Neural cell (in vitro differentiated cells): ENCODE measurements around the gene MFAP2. TPM values are rescaled to one million over a fixed set of nuclear protein-coding genes. Genes with fewer than 3 reads are reported as not detected.

Source experiments
- H2AFZ ChIP-seq: fragments of 200-600, 300-800 bp; sonication (generic), shearing (Covaris generic); 2 replicates; pipeline ENCODE4 v1.6.0; 2014; ENCODE audit warnings: low read depth, mild to moderate bottlenecking, antibody characterized with exemption, low read length, moderate library complexity
- H3F3A ChIP-seq: fragments of 200-600 bp; shearing (Covaris generic); 2 replicates; pipeline ENCODE4 v1.6.1; 2016; ENCODE audit warnings: mild to moderate bottlenecking, moderate library complexity, mixed read lengths, antibody characterized with exemption, low read length; ENCODE audit not compliant: insufficient read depth, poor library complexity, severe bottlenecking
- H3K27ac ChIP-seq: fragments of 200-600, 300-800 bp; sonication (generic), shearing (Covaris generic); 2 replicates; pipeline ENCODE4 v1.5.1; 2014; ENCODE audit warnings: mild to moderate bottlenecking, low read length, moderate library complexity
- H3K27me3 ChIP-seq: fragments of 300-800, 200-600 bp; sonication (generic), shearing (Covaris generic); 2 replicates; pipeline ENCODE4 v1.6.0; 2014; ENCODE audit warnings: mild to moderate bottlenecking, low read depth, low read length, moderate library complexity; ENCODE audit not compliant: insufficient read depth
- H3K36me3 ChIP-seq: fragments of 300-800, 200-600 bp; sonication (generic), shearing (Covaris generic); 2 replicates; pipeline ENCODE4 v1.5.1; 2014; ENCODE audit warnings: mild to moderate bottlenecking, antibody characterized with exemption, low read length, moderate library complexity; ENCODE audit not compliant: insufficient read depth
- H3K4me2 ChIP-seq: fragments of 300-800, 200-600 bp; sonication (generic), shearing (Covaris generic); 2 replicates; pipeline ENCODE4 v1.6.0; 2014; ENCODE audit warnings: mild to moderate bottlenecking, low read length
- H3K4me3 ChIP-seq: fragments of 300-800, 200-600 bp; sonication (generic), shearing (Covaris generic); 2 replicates; pipeline ENCODE4 v1.5.1; 2014; ENCODE audit warnings: mild to moderate bottlenecking, low read length, moderate library complexity
- H3K79me2 ChIP-seq: fragments of 200-600 bp; shearing (Covaris generic); replicated peaks from 2 replicates; pipeline ENCODE4 v1.6.0; 2014; ENCODE audit warnings: mild to moderate bottlenecking, low read length, moderate library complexity; ENCODE audit not compliant: insufficient read depth
- H3K9ac ChIP-seq: fragments of 300-800, 200-600 bp; sonication (generic), shearing (Covaris generic); 2 replicates; pipeline ENCODE4 v1.6.1; 2016; ENCODE audit warnings: mild to moderate bottlenecking, low read length, mixed read lengths
- H3K9me2 ChIP-seq: fragments of 200-600 bp; shearing (Covaris generic); 2 replicates; pipeline ENCODE4 v1.6.1; 2016; ENCODE audit warnings: mild to moderate bottlenecking, low read length, mixed read lengths; ENCODE audit not compliant: insufficient read depth
- H3K9me3 ChIP-seq: fragments of 200-600, 300-800 bp; sonication (generic), shearing (Covaris generic); 2 replicates; pipeline ENCODE4 v1.6.1; 2016; ENCODE audit warnings: mild to moderate bottlenecking, mixed run types, low read length, moderate library complexity, mixed read lengths
- H4K20me1 ChIP-seq: fragments of 200-600 bp; shearing (Covaris generic); 2 replicates; pipeline ENCODE4 v1.6.1; 2016; ENCODE audit warnings: mild to moderate bottlenecking, mixed run types; ENCODE audit not compliant: insufficient read depth
- CTCF ChIP-seq: fragments of 450-650 bp; IDR thresholded peaks from 2 replicates; pipeline ENCODE4 v1.5.1; 2014; ENCODE audit warnings: antibody characterized with exemption, mild to moderate bottlenecking, moderate library complexity; ENCODE audit not compliant: poor library complexity, severe bottlenecking
- EP300 ChIP-seq: fragments of 450-650 bp; conservative IDR thresholded peaks from 2 replicates; pipeline ENCODE4 v1.6.1; 2014; ENCODE audit warnings: antibody characterized with exemption, mild to moderate bottlenecking, moderate library complexity; ENCODE audit not compliant: poor library complexity, severe bottlenecking
- EZH2 ChIP-seq: fragments of 200-600, 300-800 bp; shearing (Covaris generic), sonication (generic); IDR thresholded peaks from 2 replicates; pipeline ENCODE4 v1.6.1; 2014; ENCODE audit warnings: antibody characterized with exemption, low read length, borderline replicate concordance, mild to moderate bottlenecking; ENCODE audit not compliant: insufficient read depth, poor library complexity, severe bottlenecking
- MXI1 ChIP-seq: fragments of 450-650 bp; conservative IDR thresholded peaks from 2 replicates; pipeline ENCODE4 v1.6.1; 2014; ENCODE audit warnings: antibody characterized with exemption, mild to moderate bottlenecking; ENCODE audit not compliant: poor library complexity, severe bottlenecking
- POLR2AphosphoS5 ChIP-seq: IDR thresholded peaks from 2 replicates; pipeline ENCODE4 v1.6.1; 2012
- RAD21 ChIP-seq: fragments of 450-650 bp; conservative IDR thresholded peaks from 2 replicates; pipeline ENCODE4 v1.6.1; 2014; ENCODE audit warnings: antibody characterized with exemption, mild to moderate bottlenecking, moderate library complexity
- REST ChIP-seq: IDR thresholded peaks from 2 replicates; pipeline ENCODE4 v1.6.1; 2012; ENCODE audit warnings: borderline replicate concordance
- SMC3 ChIP-seq: fragments of 450-650 bp; conservative IDR thresholded peaks from 2 replicates; pipeline ENCODE4 v1.6.1; 2014; ENCODE audit warnings: antibody characterized with exemption, mild to moderate bottlenecking, moderate library complexity; ENCODE audit not compliant: poor library complexity
- TAF1 ChIP-seq: IDR thresholded peaks from 2 replicates; pipeline ENCODE4 v1.6.1; 2012; ENCODE audit warnings: low read depth
- polyA plus RNA-seq: library from polyadenylated mRNA; depleted of rRNA; stranded (reverse); fragments of >200 nt; gene quantifications from 2 replicates; pipeline ENCODE4 v1.2.3, GENCODE V29; 2014

MFAP2 gene
- polyA plus RNA-seq, 1 donor from 2014 or later = 68.4 TPM

GRCh38 chr1:17027403-17027802 lies 47.0 kb upstream of the MFAP2 start:
- no peak overlapping the region for H3K4me2 ChIP-seq
- TF ChIP-seq POLR2AphosphoS5 (no peak), EZH2 (no peak), MXI1 (no peak), CTCF (no peak), EP300 (no peak), RAD21 (no peak)
- no peak overlapping the region for H2AFZ ChIP-seq
- H3F3A ChIP-seq = no peaks in the 10 kb centered on the region
- no peaks in the 10 kb centered on the region for H3K27me3 ChIP-seq
- no peaks in the 10 kb centered on the region for H3K9me3 ChIP-seq
- no peak overlapping the region for H3K27ac ChIP-seq
- H3K36me3 ChIP-seq = peaks cover 24% of the 10 kb centered on the region
- no peaks in the 10 kb centered on the region for H3K79me2 ChIP-seq
- no peaks in the 10 kb centered on the region for H4K20me1 ChIP-seq
- H3K9me2 ChIP-seq = no peaks in the 10 kb centered on the region
- H3K4me3 ChIP-seq = no peak overlapping the region
- no peak overlapping the region for H3K9ac ChIP-seq

- no peaks in the 10 kb centered on the region for H3F3A ChIP-seq
- TF ChIP-seq SMC3 = no peak
- no peak for TF ChIP-seq CTCF
- no peak for TF ChIP-seq REST
- no peak for TF ChIP-seq TAF1
- no peak for TF ChIP-seq EZH2
- TF ChIP-seq POLR2AphosphoS5 = no peak
- TF ChIP-seq MXI1 = no peak
- TF ChIP-seq EP300 = no peak
- no peak for TF ChIP-seq RAD21
- no peaks in the 10 kb centered on the region for H3K9me2 ChIP-seq
- no peaks in the 10 kb centered on the region for H4K20me1 ChIP-seq
- H3K4me3 ChIP-seq = no peak overlapping the region
- H3K9me3 ChIP-seq = no peaks in the 10 kb centered on the region
- no peak overlapping the region for H3K4me2 ChIP-seq
- H3K27ac ChIP-seq = no peak overlapping the region
- H3K36me3 ChIP-seq = peaks cover 34% of the 10 kb centered on the region
- H3K79me2 ChIP-seq = no peaks in the 10 kb centered on the region
- H2AFZ ChIP-seq = no peak overlapping the region
- no peaks in the 10 kb centered on the region for H3K27me3 ChIP-seq
- no peak overlapping the region for H3K9ac ChIP-seq
Observed at GRCh38 chr1:17024721-17025120, 44.3 kb upstream of the MFAP2 start.
